Gastrocnemius medialis (tissue), 4 donors: Measurements from ENCODE around the gene WDR82.

Source experiments
- POLR2A ChIP-seq, 2 donors: fragments of 450-650 bp; IDR thresholded peaks; one replicate each; pipeline ENCODE4 v1.6.1; 2017; ENCODE audit warnings: antibody characterized with exemption in 2 of 2, mild to moderate bottlenecking in 2 of 2, moderate library complexity in 2 of 2
- TF ChIP-seq, protein P1 (sequence below), 5 experiments: fragments of 450-650 bp in 3 of 5; fragments of 200-600 bp in 2 of 5; sonication (generic) in 2 of 5; IDR thresholded peaks in 4 of 5; conservative IDR thresholded peaks in 1 of 5; 1 replicate in 4 of 5; 2 replicates in 1 of 5; pipeline ENCODE4 v1.5.1; 2016 to 2019; ENCODE audit warnings: antibody characterized with exemption in 5 of 5, mild to moderate bottlenecking in 3 of 5, moderate library complexity in 3 of 5

DNA sequence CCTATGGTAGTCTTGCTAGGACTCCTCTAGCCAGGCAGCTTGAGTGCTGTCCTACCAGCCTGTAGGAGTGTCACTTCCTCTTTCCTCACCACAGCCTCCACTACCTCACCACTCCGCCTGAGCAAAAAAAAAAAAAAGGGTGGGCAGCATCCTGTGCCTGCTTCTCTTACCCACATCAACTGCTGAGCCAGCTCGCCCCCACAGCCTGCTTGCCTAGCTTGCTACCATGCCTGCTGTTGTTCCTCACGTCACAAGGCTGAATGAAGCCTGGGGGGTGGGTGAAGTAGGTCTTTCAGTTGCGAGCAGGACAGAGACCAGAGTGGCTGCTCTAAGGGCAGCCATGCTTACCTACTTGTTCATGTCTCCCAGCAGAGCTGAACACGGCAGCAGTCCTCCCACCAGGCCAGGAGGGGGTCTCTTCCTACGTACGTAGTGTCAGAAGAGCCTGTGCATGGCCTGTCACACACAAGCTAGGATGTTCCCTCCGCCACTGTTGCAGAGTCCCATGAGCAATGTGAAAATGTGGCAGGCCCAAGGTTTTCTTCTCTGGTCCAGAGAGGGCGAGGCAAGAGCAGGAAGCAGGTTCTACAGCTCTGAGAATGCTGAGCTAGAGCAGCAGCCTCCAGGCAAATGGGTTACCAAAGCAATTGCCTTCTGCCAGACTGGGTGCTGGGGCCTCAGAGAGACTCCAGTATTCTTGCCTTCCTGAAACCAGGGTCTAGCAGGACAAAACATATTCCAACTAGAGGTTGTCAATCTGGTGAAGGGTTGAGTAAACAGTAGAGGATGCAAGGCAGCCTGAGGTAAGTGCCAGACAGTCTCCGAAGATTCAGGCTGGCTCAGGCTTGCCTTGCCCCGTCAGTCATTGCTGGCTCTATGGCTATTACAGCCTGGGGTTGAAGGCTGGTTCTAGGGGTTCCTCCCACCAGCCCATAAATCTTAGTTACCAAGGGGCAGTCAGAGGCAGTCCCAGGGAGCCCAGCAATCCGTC is 24.8 kb downstream of the WDR82 start:
- TF ChIP-seq, protein P1, sequence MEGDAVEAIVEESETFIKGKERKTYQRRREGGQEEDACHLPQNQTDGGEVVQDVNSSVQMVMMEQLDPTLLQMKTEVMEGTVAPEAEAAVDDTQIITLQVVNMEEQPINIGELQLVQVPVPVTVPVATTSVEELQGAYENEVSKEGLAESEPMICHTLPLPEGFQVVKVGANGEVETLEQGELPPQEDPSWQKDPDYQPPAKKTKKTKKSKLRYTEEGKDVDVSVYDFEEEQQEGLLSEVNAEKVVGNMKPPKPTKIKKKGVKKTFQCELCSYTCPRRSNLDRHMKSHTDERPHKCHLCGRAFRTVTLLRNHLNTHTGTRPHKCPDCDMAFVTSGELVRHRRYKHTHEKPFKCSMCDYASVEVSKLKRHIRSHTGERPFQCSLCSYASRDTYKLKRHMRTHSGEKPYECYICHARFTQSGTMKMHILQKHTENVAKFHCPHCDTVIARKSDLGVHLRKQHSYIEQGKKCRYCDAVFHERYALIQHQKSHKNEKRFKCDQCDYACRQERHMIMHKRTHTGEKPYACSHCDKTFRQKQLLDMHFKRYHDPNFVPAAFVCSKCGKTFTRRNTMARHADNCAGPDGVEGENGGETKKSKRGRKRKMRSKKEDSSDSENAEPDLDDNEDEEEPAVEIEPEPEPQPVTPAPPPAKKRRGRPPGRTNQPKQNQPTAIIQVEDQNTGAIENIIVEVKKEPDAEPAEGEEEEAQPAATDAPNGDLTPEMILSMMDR (IDR thresholded peaks at IDR 0.05 in 4 of 5, conservative IDR thresholded peaks at IDR 0.05 in 1 of 5) = no peak
- no peak for TF ChIP-seq POLR2A (IDR thresholded peaks at IDR 0.05)
